Parathyroid adenoma (tissue), 2 donors: Measurements from ENCODE around the gene NAV1.

ENCODE experiments used
- H2AFZ ChIP-seq: fragments of 300-600 bp; sonication (generic); one replicate; pipeline ENCODE4 v1.7.0; 2017; ENCODE audit warnings: antibody characterized with exemption, mild to moderate bottlenecking
- H3K27ac ChIP-seq: fragments of 300-600 bp; sonication (generic); one replicate; pipeline ENCODE4 v1.7.0; 2017
- H3K27me3 ChIP-seq: fragments of 300-600 bp; sonication (generic); one replicate; pipeline ENCODE4 v1.7.0; 2017; ENCODE audit warnings: low read length; ENCODE audit not compliant: control insufficient read depth, insufficient read depth
- H3K36me3 ChIP-seq: fragments of 300-600 bp; sonication (generic); one replicate; pipeline ENCODE4 v1.7.0; 2017; ENCODE audit warnings: low read length; ENCODE audit not compliant: control insufficient read depth, insufficient read depth
- H3K4me1 ChIP-seq: fragments of 300-600 bp; sonication (generic); one replicate; pipeline ENCODE4 v1.7.0; 2017; ENCODE audit warnings: control low read depth
- H3K4me2 ChIP-seq: fragments of 300-600 bp; sonication (generic); one replicate; pipeline ENCODE4 v1.7.0; 2017; ENCODE audit warnings: low read length
- H3K4me3 ChIP-seq: fragments of 300-600 bp; sonication (generic); one replicate; pipeline ENCODE4 v1.7.0; 2017; ENCODE audit warnings: low read depth, low read length
- H3K79me2 ChIP-seq: fragments of 300-600 bp; sonication (generic); one replicate; pipeline ENCODE4 v1.7.0; 2017; ENCODE audit warnings: control low read depth
- H3K9ac ChIP-seq: fragments of 300-600 bp; sonication (generic); one replicate; pipeline ENCODE4 v1.7.0; 2017; ENCODE audit warnings: mild to moderate bottlenecking
- H3K9me3 ChIP-seq: fragments of 300-600 bp; sonication (generic); one replicate; pipeline ENCODE4 v1.7.0; 2017; ENCODE audit warnings: low read length; ENCODE audit not compliant: control insufficient read depth
- TF ChIP-seq, protein P1 (sequence below): fragments of 300-600 bp; sonication (generic); IDR thresholded peaks from one replicate; pipeline ENCODE4 v1.7.0; 2017; ENCODE audit warnings: antibody characterized with exemption, mild to moderate bottlenecking
- donor health status: primary hyperparathyroidism.

The NAV1 gene

GRCh38 chr1:201568859-201569294 lies 29.9 kb downstream of the NAV1 start:
- H3K9me3 ChIP-seq = no peaks in the 10 kb centered on the region
- H3K4me1 ChIP-seq = no peaks in the 10 kb centered on the region
- no peaks in the 10 kb centered on the region for H3K27me3 ChIP-seq
- no peak overlapping the region for H3K27ac ChIP-seq
- H3K4me3 ChIP-seq = no peak overlapping the region
- H2AFZ ChIP-seq = no peak overlapping the region
- TF ChIP-seq, protein P1, sequence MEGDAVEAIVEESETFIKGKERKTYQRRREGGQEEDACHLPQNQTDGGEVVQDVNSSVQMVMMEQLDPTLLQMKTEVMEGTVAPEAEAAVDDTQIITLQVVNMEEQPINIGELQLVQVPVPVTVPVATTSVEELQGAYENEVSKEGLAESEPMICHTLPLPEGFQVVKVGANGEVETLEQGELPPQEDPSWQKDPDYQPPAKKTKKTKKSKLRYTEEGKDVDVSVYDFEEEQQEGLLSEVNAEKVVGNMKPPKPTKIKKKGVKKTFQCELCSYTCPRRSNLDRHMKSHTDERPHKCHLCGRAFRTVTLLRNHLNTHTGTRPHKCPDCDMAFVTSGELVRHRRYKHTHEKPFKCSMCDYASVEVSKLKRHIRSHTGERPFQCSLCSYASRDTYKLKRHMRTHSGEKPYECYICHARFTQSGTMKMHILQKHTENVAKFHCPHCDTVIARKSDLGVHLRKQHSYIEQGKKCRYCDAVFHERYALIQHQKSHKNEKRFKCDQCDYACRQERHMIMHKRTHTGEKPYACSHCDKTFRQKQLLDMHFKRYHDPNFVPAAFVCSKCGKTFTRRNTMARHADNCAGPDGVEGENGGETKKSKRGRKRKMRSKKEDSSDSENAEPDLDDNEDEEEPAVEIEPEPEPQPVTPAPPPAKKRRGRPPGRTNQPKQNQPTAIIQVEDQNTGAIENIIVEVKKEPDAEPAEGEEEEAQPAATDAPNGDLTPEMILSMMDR = no peak
- no peak overlapping the region for H3K4me2 ChIP-seq
- peaks cover 13% of the 10 kb centered on the region for H3K79me2 ChIP-seq
- H3K36me3 ChIP-seq = no peaks in the 10 kb centered on the region
- H3K9ac ChIP-seq = no peak overlapping the region

GRCh38 chr1:201570181-201570885 lies 31.4 kb downstream of the NAV1 start:
- no peaks in the 10 kb centered on the region for H3K4me1 ChIP-seq
- TF ChIP-seq, protein P1 = no peak
- no peak overlapping the region for H3K4me2 ChIP-seq
- H3K27me3 ChIP-seq = no peaks in the 10 kb centered on the region
- no peak overlapping the region for H2AFZ ChIP-seq
- H3K36me3 ChIP-seq = no peaks in the 10 kb centered on the region
- H3K4me3 ChIP-seq = no peak overlapping the region
- H3K79me2 ChIP-seq = peaks cover 13% of the 10 kb centered on the region
- no peaks in the 10 kb centered on the region for H3K9me3 ChIP-seq
- H3K27ac ChIP-seq = no peak overlapping the region
- H3K9ac ChIP-seq = no peak overlapping the region

DNA sequence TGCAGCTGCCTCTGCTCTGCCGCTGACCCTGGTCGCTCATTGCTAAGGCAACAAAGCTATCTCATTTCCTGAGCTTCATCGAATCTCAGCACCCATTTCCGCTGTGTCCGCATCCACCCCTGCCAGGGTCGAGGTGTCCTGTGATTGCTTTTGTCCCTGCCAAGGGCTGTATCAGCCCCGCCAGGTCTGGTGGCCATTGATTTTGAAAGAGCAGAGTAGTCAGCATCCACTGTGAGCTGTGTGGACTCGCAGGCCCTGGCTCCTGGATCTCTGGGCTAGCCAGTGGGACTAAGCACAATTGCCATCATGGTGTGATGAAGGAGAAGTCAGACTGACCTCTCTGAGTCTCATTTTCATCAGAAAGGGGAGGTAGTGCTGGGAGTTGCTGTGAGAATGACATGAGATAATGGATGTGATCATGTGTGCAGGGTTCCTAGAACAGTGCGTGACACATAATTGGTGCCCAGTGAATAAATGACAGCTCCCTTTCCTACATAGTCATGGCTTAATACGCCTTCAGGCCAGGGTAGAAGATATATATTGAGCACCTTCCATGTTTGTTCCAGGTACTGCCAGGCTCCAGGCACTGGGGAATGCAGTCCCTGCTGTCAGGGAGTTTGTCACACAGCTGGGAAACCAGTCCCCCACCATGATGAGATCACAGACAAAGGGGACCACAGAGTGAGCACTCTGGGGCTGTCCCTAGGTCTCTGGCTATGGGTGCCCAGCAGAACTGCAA lies 32.1 kb downstream of the NAV1 start:
- Histone ChIP-seq H3K4me2 (no peak overlapping the region), H3K27ac (no peak overlapping the region), H3K27me3 (no peaks in the 10 kb centered on the region), H3K9ac (no peak overlapping the region), H2AFZ (no peak overlapping the region), H3K36me3 (no peaks in the 10 kb centered on the region), H3K4me1 (no peaks in the 10 kb centered on the region), H3K9me3 (no peaks in the 10 kb centered on the region), H3K79me2 (peaks cover 13% of the 10 kb centered on the region), H3K4me3 (no peak overlapping the region)
- TF ChIP-seq, protein P1 = no peak

- H3K9me3 ChIP-seq = no peaks in the 10 kb centered on the region
- H3K4me2 ChIP-seq = no peak overlapping the region
- H3K79me2 ChIP-seq = peaks cover 8% of the 10 kb centered on the region
- no peaks in the 10 kb centered on the region for H3K4me1 ChIP-seq
- H3K4me3 ChIP-seq = no peak overlapping the region
- H3K27me3 ChIP-seq = no peaks in the 10 kb centered on the region
- no peaks in the 10 kb centered on the region for H3K36me3 ChIP-seq
- TF ChIP-seq, protein P1 = no peak
- no peak overlapping the region for H3K27ac ChIP-seq
- H3K9ac ChIP-seq = no peak overlapping the region
- H2AFZ ChIP-seq = no peak overlapping the region
Measured at GRCh38 chr1:201573030-201573429, 34.1 kb downstream of the NAV1 start.
